Measurements from ENCODE around the gene EGR4.
"Not testable (repeated sequence)": the region's sequence is repeated elsewhere in the genome, so short reads cannot be mapped to it uniquely, and the experiment has no call there.

The EGR4 gene

GRCh38 chr2:73262691-73263429 is 30.5 kb downstream of the EGR4 start:
- DNase-seq, result not testable (repeated sequence)

GRCh38 chr2:73262108-73262651 is 31.2 kb downstream of the EGR4 start:
- no peak for DNase-seq

DNA sequence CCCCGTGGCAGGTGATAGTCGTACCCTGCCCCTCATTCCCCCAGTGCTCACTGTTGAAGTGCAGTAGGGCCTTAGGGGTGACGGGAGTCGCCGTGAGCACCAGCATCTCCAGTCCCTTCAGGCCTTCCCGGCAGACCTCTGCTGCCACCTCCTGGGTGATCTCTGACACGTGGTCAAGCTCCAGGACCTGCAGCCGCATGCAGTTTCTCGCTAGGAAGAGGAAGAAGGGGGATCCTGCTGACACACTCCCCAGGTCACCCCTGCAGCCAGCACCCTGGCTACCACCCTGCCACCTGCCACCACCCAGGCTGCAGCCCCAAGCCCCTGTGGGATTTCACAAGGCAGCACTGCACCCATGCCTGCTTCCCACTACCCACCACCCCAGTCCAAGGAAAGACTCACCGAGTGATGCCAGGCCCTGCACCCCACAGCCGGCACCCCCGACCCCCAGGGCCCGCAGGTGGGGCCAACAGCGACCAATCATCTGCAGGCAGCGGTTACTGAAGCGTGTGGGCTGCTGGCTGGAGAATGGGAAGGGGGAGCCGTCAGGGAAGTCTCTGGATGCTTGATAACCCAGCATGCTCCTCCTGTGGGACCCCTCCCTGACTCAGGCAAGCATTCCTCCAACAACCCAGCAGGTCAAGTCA is 32.9 kb downstream of the EGR4 start:
- no peak for DNase-seq

GRCh38 chr2:73259704-73260337 is 33.5 kb downstream of the EGR4 start:
- no peak for DNase-seq

DNA sequence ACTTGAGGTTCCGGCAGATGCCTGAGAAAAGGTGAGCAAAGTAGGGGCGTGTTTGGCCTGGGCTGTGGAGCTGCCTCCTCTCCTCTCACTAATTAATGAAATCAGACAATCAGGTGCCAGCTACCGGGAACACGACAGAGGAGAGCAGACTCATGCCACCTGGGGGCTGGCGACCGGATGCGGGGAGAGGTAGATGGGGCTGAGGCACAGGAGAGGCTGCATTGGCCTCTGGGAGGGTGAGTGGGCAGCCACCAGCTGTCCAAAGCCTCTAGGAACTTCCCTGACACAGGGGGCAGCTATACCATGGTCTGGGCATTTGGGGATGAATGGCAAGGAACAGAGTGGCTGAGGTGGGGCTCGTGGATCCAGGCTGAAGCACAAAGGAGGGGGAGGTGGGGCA is 34.1 kb downstream of the EGR4 start:
- no peak for DNase-seq

GRCh38 chr2:73258913-73259215 is 34.5 kb downstream of the EGR4 start:
- no peak for DNase-seq

DNA sequence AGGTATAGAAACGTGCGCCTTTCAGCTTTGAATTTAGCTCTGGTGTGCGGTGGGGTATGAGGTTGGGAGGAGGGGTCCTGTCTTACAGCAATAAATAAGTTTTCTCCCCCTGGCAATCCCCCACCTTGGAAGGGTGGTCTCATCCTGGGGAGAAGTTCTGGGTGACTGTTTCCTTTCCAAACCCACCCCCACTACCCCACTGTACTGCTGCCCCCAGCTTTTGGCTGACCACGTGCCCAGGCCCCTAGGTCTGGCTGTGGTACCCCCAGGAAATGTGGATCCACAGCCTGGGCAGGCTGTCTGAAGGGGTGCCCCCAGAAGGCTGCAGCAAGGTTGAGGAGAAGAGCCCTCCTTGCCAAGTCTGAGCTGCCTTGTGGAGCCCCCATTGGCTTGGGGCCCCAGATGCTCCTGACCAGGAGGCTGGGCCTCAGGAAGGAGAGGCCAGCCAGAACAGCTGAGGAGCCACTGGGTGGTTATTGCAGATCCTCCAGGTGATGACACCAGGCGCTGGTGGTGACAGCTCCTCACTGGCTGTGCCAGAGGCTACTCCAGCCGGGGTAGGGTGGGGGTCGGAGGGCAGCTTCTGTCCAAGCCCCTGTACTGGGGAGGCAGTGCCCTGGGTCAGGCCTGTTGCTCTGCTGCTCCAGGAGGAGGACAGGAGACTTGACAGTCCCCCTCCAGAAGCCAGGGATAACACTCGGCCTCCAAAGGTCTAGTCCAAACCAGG is 35.0 kb downstream of the EGR4 start:
- DNase-seq, result no peak

DNA sequence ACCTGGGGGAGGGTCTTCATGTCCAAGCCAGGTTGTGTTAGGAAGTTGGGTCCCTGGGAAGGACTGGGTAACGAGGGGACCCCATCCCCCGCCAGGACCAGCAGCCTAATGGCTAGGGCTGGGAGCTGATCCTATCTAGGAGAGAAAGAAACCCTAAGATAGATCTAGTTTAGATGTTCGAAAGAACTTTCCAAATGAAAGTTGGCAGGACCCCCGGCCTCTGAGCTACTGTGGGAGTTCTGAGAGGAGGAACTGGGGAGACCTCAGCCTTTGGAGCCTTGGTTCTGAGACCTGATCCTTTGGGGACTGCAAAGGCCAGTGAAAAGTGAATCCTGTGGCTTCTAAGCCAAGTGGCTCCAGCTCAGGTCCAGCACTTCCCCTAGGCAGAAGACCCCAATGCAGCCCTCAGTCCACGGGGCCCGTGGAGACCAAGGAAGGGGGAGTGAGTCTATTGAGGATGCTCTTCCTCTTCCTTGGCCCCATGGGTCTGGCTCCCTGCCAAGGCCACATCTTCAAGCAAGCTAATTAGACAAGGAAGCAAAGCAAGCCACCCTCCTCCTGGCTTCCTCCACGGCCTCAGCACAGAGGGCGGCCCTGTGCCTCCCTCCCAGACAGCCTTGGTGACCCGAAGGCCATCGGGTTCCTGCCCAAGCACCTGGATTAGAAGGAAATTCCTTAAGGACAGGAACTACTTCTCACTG is 35.8 kb downstream of the EGR4 start:
- peak; percentile 25 for DNase-seq

GRCh38 chr2:73257021-73257420 is 36.3 kb downstream of the EGR4 start:
- no peak for DNase-seq

DNA sequence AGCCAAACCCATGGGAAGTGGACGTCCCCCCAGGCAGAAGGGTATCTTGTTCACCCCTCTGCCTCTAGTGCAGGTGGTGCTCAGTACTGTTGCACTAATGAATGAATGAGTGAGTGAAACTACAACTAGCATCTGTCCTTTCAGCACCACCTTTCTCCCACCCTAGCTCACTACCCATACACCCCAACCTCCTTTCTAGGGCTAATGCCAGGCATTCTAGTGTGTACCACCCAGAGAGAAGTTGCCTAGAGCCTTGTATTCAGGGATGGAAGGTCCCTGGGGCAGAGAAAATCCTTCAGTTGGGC is 36.8 kb downstream of the EGR4 start:
- no peak for DNase-seq

- DNase-seq, result no peak
These were observed 37.3 kb downstream of the EGR4 start for GRCh38 chr2:73255907-73256617.

- DNase-seq, result no peak
These were observed 38.2 kb downstream of the EGR4 start for GRCh38 chr2:73255007-73255644.

- no peak for DNase-seq
These were observed 38.9 kb downstream of the EGR4 start for GRCh38 chr2:73254343-73255006.

DNA sequence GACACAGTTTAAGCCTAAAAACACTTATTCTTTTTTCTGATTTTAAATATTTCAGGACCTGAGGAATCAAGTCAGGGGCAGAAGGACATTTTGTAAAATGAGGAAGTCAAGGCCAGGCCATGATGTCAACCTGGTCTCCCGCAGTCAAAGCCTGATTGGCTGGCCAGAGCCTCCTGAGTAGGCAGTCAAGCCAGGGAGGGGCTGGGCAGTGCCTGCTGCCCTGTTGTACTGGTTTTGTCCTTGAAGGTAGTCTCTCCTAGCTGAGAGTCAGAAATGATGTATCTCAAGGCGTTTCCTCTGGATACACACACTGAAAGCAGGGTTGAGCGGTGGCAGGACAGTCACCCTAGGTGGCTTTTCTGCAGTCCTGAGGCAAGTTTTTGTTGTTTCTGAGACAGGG is 39.4 kb downstream of the EGR4 start:
- DNase-seq, result peak; percentile 2

GRCh38 chr2:73253400-73253799 is 39.9 kb downstream of the EGR4 start:
- DNase-seq, result no peak

DNA sequence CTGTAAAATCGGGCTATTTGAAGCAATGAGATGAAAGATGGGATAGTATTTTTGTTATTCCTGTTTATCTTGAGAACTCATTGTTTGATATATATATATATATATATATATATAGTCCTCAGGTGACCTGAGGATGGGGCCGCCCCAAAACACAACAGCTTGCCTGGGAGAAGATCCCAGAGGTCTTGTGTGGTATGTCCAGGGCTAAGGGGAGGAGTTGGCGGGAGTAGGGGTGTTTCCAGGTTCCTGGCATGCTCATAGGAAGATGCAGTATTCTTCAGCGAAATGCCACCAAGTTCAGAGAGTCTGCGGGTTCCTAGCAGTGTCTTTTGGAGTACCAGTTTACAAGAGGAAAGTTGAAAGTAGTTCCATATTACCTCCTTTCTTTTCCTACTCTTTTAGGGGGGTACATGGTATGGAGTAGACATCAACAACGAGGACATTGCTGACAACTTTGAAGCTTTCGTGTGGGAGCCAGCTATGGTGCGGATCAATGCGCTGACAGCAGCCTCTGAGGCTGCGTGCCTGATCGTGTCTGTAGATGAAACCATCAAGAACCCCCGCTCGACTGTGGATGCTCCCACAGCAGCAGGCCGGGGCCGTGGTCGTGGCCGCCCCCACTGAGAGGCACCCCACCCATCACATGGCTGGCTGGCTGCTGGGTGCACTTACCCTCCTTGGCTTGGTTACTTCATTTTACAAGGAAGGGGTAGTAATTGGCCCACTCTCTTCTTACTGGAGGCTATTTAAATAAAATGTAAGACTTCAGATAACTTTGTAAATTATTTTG is 40.9 kb downstream of the EGR4 start:
- DNase-seq, result no peak

DNA sequence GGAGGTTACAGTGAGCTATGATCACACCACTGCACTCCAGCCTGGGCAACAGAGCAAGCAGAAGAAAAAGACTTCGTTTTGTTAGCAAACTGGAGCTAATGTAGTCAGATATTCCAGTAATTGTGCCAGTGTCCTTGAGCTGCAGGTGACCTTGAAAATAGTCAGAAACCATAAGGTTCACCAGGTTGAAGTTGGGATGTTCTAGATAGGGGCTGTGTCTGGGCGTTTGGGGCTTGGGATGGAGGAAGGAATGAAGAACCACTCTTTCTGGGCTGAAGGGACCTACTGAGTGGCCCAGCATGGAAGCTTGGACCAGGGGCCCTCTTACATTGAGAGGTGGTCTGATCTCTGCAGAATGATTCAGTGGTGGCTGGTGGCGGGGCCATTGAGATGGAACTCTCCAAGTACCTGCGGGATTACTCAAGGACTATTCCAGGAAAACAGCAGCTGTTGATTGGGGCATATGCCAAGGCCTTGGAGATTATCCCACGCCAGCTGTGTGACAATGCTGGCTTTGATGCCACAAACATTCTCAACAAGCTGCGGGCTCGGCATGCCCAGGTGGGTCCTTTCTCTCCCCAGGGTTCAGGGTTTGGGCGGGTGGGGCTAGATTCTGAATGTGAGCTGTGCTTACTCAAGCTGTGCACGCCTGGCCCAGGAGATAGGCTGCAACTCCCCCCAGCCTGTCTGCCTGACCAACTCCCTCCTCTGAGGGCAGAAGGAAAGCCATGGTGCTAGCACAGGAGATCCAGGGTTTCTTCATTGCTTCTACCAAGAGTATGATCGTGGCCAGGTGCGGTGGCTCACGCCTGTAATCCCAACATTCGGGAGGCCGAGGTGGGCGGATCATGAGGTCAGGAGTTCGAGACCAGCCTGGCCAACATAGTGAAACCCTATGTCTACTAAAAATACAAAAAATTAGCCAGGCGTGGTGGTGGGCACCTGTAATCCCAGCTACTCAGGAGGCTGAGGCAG is 42.2 kb downstream of the EGR4 start:
- DNase-seq, result no peak

GRCh38 chr2:73249636-73250035 is 43.7 kb downstream of the EGR4 start:
- DNase-seq, result no peak

GRCh38 chr2:73246850-73247249 is 46.5 kb downstream of the EGR4 start:
- DNase-seq, result no peak

Data from GF-D8 (cell line).